GM18505 (cell line): Measurements from ENCODE around the gene CCDC171.

Source experiments
- ATAC-seq: cut with Tn5 transposase; IDR thresholded peaks from one replicate; pipeline ENCODE4 v1.9.1; 2021; ENCODE audit not compliant: unreplicated experiment
- POLR2A ChIP-seq: IDR thresholded peaks from 4 replicates; pipeline ENCODE4 v1.6.1; 2011; ENCODE audit warnings: borderline replicate concordance; ENCODE audit not compliant: insufficient read depth, insufficient read length; ENCODE audit errors: extremely low read depth

Gene CCDC171

DNA sequence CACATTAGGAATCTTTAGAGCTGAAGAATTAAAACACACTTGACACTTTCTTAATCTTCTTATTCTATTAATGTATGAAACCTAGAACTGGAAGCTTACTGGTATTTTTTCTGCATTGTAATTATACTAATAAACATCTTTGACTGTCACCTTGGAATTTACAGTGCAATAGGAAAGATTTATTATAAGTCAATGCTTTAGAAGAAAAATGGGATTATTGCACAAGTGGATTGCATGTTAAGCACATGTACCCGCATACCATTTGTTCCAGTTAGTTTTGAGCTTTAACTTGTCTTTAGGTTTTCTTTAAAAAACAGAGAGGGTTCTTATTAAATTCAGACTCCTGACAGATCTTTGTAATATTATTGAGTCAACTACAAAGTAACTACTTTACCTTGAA is 278.5 kb downstream of the CCDC171 start:
- ATAC-seq: no peak
- no peak for TF ChIP-seq POLR2A

DNA sequence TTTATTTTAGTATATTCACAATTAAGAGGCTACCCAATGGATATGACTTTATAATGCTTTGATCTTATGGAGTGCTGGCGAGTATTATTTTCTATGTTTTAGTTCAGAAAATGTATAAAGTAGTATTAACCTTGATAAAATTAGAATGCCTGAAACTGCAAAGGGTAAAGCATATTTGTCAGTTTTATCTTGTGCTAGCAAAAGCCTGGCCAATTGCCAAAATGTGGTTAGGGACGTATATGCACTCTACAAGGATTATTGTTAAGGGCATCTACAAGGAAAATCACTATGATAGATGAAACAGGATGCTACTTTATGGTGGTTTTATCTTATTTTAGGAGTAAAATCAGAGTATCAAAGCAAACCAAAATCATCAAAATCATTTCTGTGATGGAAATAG is 281.7 kb downstream of the CCDC171 start:
- ATAC-seq: no peak

DNA sequence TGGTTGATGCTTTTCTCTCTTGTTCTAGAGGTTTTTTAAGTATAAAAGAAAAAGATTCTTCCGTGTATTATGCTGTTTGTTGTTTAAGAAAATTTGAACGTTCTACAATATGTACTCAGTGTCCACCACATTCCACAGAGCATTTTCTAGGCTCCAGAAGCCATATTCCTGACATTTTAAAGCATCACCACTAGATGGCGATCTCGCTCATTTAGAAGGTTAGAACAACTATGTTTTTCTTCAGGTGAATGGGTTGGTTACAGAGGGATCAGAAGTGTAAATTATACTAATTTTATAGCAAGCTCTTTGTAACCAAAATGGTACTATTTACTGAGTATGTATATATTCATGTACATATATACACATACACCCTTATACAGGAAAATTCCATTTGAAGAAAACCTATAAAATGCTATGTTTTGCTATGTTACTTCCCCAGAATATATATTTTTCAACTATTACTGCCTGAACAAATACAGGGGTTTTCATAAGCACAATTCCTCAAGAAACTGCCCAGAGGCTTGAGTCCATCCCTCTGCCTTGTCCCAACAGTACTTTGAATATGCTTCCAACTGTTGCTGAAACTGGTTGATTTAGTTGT is 284.3 kb downstream of the CCDC171 start:
- ATAC-seq: peak; percentile 84
- no peak for TF ChIP-seq POLR2A

More for the DNA sequence above, 281.7 kb downstream of the CCDC171 start:
- TF ChIP-seq POLR2A: no peak

DNA sequence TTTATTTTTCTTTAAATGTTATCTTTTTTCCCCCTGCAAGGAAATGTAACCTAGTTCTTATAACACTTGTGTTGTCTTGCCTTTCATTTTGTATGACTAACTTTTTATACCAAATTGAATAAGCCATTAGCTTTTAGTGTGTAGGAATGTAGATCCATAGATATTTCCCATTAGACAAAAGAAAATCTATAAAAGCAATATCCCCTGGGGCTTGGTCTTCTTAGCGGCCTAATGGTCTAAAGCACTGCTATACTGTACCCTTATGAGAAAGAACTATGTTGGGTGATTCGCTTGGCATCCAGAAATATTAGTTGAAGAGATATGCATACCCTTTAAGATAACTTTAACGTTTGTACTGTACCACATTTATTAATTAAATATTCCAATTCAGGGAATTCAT is 289.2 kb downstream of the CCDC171 start:
- ATAC-seq: no peak
- TF ChIP-seq POLR2A: no peak

DNA sequence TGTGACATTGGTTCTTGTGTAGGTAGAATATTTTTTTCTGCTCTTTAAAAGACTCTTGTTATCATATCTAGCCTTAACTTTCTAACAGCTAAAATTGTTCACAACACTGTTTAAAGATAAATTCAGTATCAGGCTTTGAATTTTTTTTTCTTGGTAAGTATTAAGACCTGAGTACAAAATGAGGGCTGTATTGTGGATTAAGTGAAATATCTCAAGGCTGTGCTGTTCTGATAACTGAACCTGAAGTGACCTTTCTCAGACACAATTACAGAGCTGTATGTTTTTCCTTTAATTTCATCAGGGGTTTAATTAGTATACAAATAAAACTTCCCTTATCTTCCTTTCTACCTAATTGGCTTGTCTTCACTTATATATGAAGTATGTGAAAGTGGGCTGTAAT is 290.5 kb downstream of the CCDC171 start:
- ATAC-seq: no peak
- TF ChIP-seq POLR2A: no peak

DNA sequence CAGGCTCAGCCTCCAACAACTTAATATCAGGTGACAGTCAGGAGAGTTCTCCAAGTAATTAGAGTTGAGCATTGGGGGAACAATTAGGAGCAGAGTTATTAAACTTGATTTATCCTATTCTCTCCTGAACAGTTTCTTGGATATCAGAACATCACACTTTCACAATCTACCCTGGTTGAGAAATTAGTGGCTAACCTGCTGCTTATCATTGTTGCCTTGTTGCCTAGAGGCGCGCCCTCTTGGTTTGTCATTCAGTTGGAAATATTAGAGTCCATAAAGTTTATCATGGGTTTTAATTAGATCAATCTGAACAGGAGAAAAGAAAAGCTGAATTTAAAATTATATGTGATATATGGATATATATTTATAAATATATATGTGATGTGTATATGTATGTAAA is 291.1 kb downstream of the CCDC171 start:
- no peak for TF ChIP-seq POLR2A
- no peak for ATAC-seq

DNA sequence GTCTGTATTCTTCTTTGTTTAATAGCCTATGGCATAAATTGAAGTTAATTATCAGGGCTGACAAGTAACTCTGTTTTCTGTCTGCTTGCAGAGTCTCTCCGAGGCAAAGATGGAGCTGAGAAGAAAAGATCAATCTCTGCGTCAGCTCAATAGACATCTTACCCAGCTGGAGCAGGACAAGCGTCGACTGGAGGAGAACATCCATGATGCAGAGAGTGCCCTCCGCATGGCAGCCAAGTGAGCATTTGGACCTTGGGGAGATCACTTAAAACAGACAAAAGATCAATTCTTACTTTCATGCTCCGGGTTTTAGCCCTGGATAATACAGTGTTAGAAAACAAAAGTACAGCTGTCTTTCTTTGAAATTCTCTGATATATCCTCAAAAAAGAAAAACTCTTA is 293.8 kb downstream of the CCDC171 start:
- no peak for TF ChIP-seq POLR2A
- ATAC-seq: no peak

DNA sequence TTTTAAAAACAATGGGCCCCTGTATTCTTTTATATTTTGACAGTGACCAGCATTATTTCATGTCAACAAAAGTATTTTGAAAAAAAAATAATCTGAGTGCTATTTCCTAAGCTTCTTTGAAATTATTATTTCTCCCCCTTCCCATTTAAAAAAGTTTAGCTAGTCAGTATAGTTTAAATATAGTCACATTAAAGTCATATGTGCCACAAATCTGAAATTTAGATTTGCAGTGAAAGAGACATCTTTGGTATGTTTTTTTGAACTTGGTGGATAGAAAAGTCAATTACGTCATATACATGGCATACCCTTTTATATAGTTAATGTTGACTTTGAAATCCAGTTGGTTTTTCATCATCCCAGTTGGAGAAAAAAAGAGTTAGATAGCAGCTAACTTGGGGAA is 297.0 kb downstream of the CCDC171 start:
- ATAC-seq: no peak
- TF ChIP-seq POLR2A: no peak

DNA sequence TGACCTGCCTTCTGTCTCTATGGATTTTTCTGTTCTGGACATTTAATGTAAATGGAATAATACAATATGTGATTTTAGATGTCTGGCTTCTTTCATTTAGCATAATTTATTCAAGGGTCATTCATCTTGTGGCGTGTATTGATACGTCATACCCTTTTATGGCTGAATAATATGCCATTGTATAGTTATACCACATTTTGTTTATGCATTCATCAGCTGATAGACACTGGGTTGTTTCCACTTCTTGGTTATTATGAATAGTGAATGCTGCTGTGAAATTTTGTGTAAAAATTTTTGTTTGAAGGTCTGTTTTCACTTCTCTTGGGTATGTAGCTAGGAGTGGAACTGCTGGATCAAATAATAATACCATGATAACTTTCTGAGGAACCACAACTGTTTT is 298.9 kb downstream of the CCDC171 start:
- no peak for TF ChIP-seq POLR2A
- ATAC-seq: no peak

DNA sequence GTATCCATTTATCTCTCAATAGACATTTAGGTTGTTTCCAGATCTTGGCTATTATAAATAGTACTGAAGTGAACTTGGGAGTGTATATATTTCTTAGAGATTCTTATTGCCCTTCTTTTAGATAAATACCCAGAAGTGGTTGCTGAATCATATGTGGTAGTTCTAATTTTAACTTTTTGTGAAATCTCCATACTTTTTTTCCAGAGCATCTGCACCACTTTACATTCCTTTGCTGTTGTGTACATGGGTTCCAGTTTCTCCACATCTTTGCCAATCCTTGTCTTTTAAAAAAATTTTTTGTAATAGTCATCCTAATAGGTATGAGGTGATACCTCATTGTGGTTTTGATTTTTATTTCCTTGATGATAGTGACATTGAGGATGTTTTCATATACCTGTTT is 303.7 kb downstream of the CCDC171 start:
- TF ChIP-seq POLR2A: no peak
- no peak for ATAC-seq

DNA sequence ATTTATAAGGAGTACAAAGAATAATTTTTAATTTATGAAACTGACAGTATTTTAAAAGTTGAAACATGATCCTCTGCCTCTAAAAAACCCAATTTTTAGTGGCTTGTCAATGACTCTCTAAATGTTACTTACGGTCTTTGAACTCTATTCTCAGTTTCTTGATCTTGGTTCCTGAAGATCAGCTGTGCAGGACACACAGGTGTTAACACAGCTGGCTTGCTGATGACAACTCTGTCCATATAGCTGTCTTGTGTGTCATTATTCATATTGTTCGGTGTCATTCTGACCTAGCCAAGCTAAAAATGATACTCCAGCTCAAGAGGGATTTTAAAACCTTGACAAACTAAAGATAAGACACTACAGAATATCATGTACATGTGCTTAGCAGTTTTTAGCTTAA is 314.5 kb downstream of the CCDC171 start:
- TF ChIP-seq POLR2A: no peak
- ATAC-seq: no peak

DNA sequence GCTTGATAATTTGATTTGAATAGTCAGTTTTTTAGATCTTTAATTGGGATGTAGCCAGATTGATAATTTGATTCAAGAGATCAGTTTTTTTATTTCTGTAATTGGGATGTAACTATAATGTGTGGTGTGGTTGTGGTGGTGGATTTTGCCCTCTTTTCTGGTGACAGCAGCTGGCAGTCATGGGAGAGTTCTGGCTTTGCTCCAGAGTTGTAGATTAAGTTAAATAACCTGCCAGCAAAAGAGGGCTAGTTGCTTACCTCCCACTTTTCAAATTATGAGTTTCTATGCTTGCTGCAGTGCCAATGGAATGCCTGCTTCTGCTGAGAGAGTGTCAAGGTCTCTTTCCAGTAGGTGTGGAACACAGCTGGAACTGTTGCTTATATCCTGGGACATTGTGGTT is 315.1 kb downstream of the CCDC171 start:
- ATAC-seq: no peak
- TF ChIP-seq POLR2A: no peak

DNA sequence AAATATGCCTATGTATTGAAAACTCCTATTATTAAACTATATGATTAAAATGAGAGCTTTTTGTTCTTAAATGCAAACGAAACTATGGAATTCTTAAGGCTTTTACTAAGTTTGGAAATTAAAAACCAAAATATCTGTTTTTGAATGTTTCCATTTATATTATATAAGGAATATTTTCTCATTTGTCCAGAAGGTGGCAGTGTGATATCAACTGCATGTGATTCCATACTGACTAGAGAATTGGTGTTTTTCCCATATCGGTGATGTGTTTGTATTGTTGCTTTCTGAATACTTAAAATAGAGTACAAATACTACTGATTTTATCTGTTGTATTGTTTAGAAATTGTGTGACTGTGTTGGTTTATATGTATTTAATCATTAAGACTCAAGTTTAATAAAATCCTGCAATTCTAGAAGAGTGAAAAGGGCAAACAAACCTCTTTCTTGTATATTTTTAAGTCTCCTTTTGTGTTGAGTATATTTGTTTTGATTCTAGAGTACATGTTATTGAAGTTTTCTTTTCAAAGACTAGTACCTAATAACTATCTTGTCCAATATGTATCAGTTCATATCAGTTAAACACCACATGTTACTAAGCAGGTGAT is 320.8 kb downstream of the CCDC171 start:
- no peak for TF ChIP-seq POLR2A
- ATAC-seq: peak; percentile 63

DNA sequence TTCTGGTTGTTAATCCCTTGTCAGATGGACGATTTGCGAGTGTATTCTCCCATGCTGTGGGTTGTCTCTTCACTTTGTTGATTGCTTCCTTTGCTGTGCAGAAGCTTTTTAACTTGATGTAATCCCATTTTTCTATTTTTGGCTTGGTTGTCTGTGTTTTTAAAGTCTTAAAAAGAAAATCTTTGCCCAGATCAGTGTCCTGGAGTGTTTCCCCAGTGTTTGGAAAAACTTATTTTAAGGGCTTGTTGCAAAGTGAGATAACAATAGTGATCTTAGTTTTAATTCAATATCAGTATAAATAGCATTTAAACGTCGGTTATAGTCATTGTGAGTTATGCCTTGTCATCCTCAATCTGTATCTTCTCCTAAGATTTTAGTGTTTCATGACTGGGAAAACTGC is 329.5 kb downstream of the CCDC171 start:
- no peak for TF ChIP-seq POLR2A
- ATAC-seq: no peak

DNA sequence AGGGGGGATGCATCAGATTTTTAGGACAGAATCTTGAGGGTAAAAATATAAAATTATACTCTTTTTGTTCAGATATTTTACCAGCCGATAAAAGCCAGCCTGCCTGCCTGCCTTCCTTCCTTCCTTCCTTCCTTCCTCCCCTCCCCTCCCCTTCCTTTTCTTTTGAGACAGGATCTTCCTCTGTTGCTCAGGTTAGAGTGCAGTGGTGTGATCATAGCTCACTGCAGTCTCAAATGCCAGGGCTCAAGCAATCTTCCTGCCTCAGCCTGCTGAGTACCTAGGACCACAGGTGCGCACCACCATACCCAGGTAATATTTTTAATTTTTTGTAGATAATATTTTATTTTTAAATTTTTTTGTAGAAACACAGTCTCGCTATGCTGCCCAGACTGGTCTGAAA is 330.0 kb downstream of the CCDC171 start:
- no peak for ATAC-seq
- no peak for TF ChIP-seq POLR2A
